Adrenal gland (tissue), 5 donors: ENCODE measurements around the gene ZFP37.

Source experiments
- CTCF ChIP-seq, 6 experiments: fragments of 450-650 bp in 4 of 6; fragments of 200-600 bp in 2 of 6; sonication (generic) in 1 of 6; IDR thresholded peaks; 1 replicate in 5 of 6; 2 replicates in 1 of 6; pipeline versions ENCODE4 v1.5.1 to v1.8.0; 2016 to 2021; ENCODE audit warnings: antibody characterized with exemption in 6 of 6, mild to moderate bottlenecking in 2 of 6, moderate library complexity in 1 of 6
- POLR2A ChIP-seq, 2 donors: fragments of 450-650 bp; IDR thresholded peaks; one replicate each; pipeline ENCODE4 v1.6.1; 2017; ENCODE audit warnings: antibody characterized with exemption in 2 of 2, mild to moderate bottlenecking in 2 of 2, moderate library complexity in 1 of 2
- donor health status: DM: no; HTN: no; CAD: no.

GRCh38 chr9:113012492-113012891, 44.0 kb downstream of the ZFP37 start:
- TF ChIP-seq CTCF (IDR thresholded peaks at IDR 0.05) (no peak), POLR2A (IDR thresholded peaks at IDR 0.05) (no peak)
